ENCODE data around the gene TMEM184C. TPM values are rescaled to one million over a fixed set of nuclear protein-coding genes. Genes with fewer than 3 reads are reported as not detected.

Gene TMEM184C
- 43.4 and 51.0 TPM in 2 replicates for total RNA-seq

DNA sequence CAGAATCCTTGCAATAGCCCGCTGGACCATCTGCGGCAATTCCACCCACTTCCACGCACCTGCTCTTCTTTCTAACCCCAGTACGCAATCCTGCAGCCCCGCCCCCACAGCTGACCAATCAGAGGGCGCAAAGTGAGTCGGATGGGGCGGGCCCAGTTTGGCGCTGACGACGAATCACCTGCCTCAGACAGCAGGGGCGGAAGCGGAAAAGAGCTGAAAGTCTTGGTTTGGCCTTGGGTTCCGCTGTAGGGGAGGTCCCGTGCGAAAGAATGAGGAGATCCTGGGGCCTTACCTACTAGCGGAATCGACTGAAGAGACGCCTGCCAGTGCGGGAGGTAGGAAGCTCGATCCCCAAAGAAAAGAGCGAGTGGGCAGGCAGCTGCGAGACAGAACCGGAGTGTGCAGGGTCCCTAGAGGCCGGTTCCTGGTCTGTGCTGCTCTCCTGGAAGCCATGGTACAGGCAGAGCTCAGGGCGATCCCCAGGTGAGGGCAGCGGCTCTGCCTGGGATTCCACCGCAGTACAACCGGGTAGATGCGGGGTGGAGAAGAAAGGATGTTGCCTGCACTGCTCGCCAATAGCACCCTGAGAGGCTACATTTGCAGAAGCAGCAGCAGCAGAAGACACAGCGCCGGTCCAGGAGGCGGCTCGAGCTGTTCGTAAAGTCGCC lies at the start of gene TMEM184C:
TSS of gene TMEM184C (plus strand) at position 225 of the 668 bp plus-strand sequence. CDS start 560 bp downstream, outside the sequence.

DNA sequence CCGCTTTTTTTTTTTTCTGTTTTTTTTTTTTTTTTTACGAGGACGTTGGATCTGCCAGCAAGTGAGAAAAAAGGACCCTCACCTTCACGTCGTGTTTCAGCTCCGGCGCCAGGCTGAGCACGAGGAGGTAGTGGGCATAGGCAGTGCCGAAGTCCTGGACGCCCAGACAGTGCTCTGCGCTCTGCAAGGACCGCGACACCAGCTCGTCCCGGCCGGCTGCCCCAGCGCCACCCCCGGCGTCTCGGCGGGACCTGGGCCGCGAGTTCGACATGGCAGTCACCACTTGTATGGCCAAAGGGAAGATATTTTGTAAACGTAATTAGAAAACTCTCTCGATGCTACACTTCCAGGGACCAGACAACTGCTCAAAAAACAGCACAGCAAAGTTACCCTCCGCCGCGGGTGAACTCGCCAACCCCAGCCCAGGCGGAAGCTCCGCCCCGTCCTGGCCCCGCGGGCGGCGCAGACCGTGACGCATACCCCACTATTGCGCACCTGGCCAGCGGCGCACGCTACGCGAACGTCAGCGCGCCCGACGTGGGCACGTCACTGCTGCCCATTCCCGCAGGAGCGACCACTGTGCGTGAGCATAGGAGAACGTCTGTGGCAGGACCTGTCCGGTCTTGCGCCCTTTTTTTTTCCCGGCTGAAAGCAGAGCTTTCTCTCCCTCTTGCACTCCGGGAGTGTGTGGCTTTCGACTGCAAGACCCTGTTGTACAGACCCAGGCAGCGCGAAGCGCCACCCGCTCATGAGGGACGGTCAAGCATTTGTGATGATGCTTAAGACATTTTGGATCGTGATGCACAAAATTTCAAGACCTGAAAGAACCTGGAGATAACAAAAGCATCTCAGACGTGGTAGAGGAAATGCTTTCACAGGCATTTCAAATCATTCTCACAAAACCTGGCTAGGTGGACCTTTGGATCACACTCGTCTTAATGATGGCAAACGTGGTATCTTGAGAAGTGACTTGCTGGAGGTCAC lies 66.8 kb downstream of the TMEM184C start, which contains the start of gene PRMT9:
TSS of gene PRMT9 (minus strand) at position 447 of the 984 bp plus-strand sequence. CDS start at position 271, 176 bp downstream.

Other genes starting within 250 kb of the TMEM184C start
- 0.39 and 1.2 TPM in 2 replicates for gene EDNRA, start 136.3 kb upstream of the TMEM184C start, total RNA-seq
- 10.5 and 11.9 TPM in 2 replicates for gene PRMT9, start 66.8 kb downstream of the TMEM184C start, total RNA-seq
- gene ARHGAP10, start 114.7 kb downstream of the TMEM184C start, total RNA-seq: 41.7 and 43.1 TPM in 2 replicates